ENCODE measurements around the gene BEND3.

BEND3 gene

DNA sequence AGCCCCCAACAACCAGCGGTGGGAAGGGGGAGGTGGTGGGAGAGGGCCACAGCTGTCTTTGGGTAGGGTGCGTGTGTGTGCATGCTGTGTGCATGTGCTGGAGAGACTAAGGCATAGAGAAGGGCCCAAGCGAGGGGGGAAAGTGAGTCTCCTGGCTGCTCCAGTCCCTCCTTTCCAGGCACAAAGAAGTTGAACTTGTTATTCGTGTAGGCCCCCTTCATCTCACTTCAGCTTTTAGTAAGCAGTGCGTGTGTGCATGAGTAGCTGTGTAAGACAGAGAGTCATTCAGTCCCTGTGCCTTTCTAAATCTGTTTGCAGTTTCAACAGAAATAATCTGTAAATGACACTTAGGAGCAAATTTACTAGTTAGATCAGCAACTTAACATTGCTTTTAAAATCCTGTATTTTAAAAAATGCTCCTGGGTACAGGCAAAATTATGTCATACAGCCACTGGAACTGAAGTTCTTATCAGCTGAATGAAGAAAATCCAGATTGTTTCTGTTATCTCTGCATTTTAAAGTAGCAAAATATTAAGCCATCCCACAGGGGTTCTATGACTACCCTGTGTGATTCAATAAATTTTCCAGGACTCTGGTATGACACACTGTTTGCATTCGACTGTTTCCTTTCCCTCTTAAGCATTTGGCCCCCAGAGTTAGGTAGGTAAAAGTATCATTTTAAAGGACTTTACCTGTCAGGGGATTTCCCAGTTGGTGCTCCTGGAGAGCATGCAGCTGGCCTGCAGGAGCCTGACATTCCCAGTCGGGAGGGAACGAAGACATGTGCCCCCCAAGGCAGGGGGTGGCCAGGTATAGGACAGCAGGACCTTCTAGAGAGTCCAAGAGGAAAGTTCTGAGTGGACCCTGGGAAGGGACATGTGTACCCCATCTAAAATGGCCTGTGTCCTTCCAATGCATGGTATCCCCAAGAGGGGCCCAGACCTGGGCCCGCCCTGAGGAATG, 48.3 kb downstream of the BEND3 start:
- no peak for TF ChIP-seq CTCF (IDR thresholded peaks at IDR 0.05; ENCODE audit: low read depth, low read length, missing control alignments)
- H3K4me3 ChIP-seq (ENCODE audit: low read depth, low read length), result no peak overlapping the region
- DNase-seq (ENCODE audit: low read depth), result no peak
- in situ Hi-C loops (cut with HindIII; ENCODE audit: low sequenced_read_pairs), result no loop called here

DNA sequence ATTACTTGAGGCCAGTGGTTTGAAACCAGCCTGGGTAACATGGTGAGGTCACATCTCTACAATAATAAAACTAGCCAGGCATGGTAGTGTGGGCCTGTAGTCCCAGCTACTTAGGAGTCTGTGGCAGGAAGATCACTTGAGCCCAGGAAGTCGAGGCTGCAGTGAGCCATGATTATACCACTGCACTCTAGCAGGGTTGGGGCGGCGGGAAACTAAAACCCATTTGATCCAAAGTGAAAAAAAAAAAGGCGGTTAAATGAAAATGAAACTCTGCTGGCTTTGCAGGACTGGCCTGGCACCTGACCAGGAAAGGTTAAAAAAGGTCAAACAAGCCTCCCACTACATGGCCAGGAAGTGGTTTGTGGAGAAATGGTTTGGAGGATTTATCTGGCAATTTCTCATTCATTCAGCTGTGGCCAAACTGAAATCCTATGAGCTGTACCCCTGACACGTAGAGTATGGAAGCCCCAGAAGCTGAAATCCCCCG, 50.7 kb downstream of the BEND3 start:
- peak; percentile 83 for DNase-seq (ENCODE audit: low read depth)
- in situ Hi-C loops (cut with HindIII; ENCODE audit: low sequenced_read_pairs), result no loop called here
- TF ChIP-seq CTCF (IDR thresholded peaks at IDR 0.05; ENCODE audit: low read depth, low read length, missing control alignments), result no peak
- H3K4me3 ChIP-seq (ENCODE audit: low read depth, low read length), result no peak overlapping the region

GRCh38 chr6:107062691-107063090, 52.6 kb downstream of the BEND3 start:
- no peak overlapping the region for H3K4me3 ChIP-seq (ENCODE audit: low read depth, low read length)
- in situ Hi-C loops (cut with HindIII; ENCODE audit: low sequenced_read_pairs), result no loop called here
- DNase-seq (ENCODE audit: low read depth), result no peak
- TF ChIP-seq CTCF (IDR thresholded peaks at IDR 0.05; ENCODE audit: low read depth, low read length, missing control alignments), result no peak

- TF ChIP-seq CTCF (IDR thresholded peaks at IDR 0.05; ENCODE audit: low read depth, low read length, missing control alignments), result no peak
- in situ Hi-C loops (cut with HindIII; ENCODE audit: low sequenced_read_pairs), result no loop called here
- H3K4me3 ChIP-seq (ENCODE audit: low read depth, low read length), result no peak overlapping the region
- no peak for DNase-seq (ENCODE audit: low read depth)
These were observed 53.9 kb downstream of the BEND3 start for GRCh38 chr6:107061125-107062020.

GRCh38 chr6:107060704-107061103, 54.6 kb downstream of the BEND3 start:
- in situ Hi-C loops (cut with HindIII; ENCODE audit: low sequenced_read_pairs), result no loop called here
- no peak for TF ChIP-seq CTCF (IDR thresholded peaks at IDR 0.05; ENCODE audit: low read depth, low read length, missing control alignments)
- H3K4me3 ChIP-seq (ENCODE audit: low read depth, low read length), result no peak overlapping the region
- DNase-seq (ENCODE audit: low read depth), result no peak

- DNase-seq (ENCODE audit: low read depth), result no peak
- in situ Hi-C loops (cut with HindIII; ENCODE audit: low sequenced_read_pairs), result no loop called here
- H3K4me3 ChIP-seq (ENCODE audit: low read depth, low read length), result no peak overlapping the region
- TF ChIP-seq CTCF (IDR thresholded peaks at IDR 0.05; ENCODE audit: low read depth, low read length, missing control alignments), result no peak
These were observed 55.7 kb downstream of the BEND3 start for GRCh38 chr6:107059606-107060005.
